HG03354 (cell line): ENCODE results near the gene JAKMIP1.

Experiments used
- ATAC-seq: cut with Tn5 transposase; IDR thresholded peaks from one replicate; pipeline ENCODE4 v1.9.1; 2021; ENCODE audit warnings: mild to moderate bottlenecking; ENCODE audit not compliant: unreplicated experiment, poor library complexity, severe bottlenecking

JAKMIP1 gene

DNA sequence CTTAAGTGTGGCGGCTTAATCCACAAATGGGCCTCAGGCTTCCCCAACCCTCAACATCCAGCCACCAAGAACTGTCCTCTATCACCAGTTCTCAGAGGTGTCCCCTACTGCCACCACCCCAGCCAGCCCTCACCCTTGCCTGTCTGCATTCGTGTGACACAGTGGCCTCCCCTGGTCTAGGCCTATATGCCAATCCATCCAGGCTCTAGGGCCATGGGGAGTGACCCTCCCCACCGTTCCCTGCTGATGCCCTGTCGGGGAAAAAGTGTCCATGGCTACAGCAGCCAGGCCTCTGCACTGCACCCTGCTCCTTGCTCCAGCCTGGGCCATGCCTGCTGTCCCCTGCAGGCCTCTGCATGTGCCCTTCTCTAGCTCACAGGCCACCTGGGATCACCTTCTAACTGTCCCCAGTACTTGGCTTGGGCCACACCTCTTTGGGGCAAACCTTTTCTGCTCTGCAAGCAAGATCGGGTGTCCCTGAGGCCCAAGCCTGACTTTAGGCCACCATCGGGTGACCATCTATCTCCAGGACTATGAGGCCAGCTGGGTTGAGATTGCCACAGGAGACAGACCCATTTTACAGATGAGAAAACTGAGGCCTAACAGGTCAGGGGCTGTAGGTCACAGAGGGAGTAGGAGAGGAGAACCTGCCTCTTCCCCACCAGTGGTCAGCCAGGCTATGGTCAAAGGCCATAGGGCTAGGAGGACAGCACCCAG, 75.8 kb downstream of the JAKMIP1 start:
- no peak for ATAC-seq

GRCh38 chr4:6123976-6124375, 76.4 kb downstream of the JAKMIP1 start:
- ATAC-seq: no peak

GRCh38 chr4:6123541-6123940, 76.8 kb downstream of the JAKMIP1 start:
- ATAC-seq: no peak

GRCh38 chr4:6123116-6123515, 77.2 kb downstream of the JAKMIP1 start:
- ATAC-seq: no peak

GRCh38 chr4:6122496-6122895, 77.9 kb downstream of the JAKMIP1 start:
- no peak for ATAC-seq

DNA sequence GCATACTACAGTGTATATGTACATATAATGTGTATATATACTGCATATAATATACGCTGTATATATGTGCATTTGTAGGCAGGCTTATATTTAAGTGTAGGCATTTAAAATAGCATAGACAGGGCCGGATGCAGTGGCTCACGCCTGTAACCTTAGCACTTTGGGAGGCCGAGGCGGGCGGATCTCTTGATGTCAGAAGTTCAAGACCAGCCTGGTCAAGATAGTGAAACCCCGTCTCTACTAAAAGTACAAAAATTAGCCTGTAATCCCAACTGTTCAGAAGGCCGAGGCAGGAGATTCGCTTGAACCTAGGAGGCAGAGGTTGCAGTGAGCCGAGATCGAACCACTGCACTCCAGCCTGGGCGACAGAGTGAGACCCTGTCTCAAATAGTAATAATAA, 78.4 kb downstream of the JAKMIP1 start:
- no peak for ATAC-seq

DNA sequence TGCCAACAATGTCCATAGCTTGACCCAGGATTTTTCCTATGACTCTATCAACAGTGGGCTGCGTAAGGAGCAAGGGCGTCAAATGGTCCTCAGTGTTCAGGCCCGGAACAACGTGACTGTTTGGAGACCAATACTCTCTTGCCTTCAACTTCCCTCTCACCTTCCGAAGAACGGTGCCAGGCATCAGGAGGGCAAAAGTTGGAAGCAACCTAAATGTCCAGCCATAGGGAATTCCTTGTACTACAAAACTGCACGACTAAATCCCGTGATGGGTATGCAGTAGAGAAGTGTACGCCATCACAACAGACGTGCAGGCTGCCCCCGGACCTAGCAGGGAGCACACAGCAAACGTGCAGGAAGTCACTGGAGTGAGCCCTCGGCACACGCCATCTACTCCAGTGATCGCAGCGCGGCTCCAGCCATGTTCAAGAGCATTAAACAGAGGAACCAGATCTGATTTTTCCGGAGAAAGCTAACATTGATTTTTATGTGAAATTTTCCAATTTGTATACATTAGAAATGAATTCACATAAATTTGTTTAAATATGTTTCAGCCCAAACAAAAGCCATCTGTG, 79.0 kb downstream of the JAKMIP1 start:
- ATAC-seq: no peak

DNA sequence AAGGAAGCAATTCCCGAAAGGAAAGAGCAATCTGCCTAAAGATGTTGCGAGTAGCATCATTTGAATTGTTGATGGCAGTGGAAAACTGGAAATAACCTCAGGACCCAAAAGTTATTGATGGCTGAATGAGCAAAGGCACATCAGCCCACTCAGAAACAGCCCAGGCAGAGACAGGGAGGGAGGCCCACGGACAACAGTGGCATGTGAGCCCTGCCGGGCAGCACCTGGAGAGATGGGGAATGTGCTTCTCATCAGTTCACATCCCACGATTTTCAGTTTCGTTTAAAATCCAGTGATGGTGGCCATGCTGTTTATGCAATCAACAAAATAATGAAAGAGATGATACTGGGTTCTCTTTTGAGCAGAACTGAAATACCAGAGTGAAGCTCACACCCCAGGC, 80.0 kb downstream of the JAKMIP1 start:
- no peak for ATAC-seq

DNA sequence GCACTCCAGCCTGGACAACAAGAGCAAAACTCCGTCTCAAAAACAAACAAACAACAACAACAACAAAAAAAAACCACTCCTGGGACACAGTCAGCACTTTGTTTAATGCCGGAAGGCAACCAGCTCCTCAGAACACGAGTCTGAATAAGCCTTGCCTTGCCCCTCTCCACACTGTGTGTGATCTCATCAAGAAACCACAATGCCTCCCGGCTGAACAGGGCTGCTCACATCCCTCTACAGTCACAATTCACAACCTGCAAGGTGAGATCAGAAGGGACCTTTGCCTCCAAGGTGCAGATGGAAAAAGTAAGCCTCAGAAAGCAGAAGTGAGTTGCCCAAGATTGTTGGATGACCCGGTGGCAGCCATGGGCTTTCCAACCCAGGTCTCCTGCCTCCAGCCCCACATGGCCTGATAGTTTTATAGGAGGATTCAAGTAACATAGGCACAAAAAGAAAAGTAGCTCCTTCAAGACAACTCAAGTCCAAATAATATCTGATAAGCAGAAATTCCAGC, 80.8 kb downstream of the JAKMIP1 start:
- ATAC-seq: no peak

GRCh38 chr4:6118201-6118600, 82.1 kb downstream of the JAKMIP1 start:
- ATAC-seq: no peak

DNA sequence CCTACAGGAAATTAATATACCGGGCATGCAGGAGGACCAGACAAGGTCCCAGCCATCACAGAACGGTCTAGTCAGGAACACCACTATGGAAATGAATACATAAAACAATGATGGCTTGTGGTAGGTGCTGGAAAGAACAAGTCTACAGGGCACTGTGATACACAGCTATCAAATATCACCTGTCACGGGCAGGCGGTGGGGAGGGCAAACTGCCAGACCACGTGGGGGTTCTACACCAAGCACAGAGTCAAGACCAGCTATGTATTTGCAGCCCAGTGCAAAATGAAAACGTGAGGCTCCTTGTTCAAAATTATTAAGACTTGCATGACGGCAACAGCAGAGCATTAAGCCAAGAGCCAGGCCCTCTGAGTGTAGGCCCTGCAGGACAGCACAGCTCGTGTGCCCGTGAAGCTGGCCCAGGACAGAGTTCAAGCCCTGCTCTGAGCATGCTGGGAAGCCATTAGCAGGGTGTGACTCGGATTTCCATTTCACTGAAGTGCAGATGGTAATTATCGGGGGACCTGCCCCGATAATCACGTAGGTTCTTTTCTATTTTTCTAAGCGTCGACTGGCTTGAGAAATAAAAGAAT, 83.6 kb downstream of the JAKMIP1 start:
- no peak for ATAC-seq

DNA sequence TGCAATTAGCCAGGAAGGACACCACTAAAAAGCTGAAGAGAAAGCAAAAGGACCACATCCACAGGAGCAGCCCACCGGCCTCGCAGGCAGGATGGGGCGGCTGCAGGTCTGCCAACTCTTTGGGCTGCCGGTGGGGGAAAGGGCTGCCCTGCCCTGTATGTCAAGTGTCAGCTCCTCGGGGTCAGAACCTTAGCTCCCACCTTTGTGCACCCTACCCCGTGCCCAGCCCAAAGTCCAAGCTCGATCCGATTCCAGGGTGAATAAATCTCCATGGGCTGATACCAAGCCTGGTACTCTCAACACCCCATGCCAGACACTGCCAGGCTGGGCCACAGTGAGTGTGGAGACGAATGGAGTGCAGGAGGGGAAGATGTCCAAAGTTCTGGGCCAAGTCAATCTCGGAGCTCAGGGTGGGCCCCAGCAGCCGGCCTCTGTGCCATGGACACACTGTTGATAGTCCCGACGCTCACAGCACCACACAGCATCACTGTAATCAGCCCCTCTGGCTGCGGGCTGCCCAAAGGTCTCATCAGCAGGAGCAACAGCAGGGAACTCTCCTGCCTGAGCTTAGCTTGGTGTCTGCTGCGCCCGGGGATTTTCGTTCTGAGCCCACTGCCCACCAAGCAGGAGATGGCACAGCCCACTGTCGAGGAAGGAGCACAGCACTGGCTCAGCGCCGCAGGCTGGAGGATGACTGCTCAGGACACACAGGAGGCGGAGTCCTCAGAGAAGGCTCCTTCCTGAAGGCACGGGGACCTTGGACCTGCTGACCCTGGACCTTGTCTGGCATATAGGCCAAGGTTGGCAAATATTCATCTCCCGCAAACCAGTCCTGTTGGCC, 84.4 kb downstream of the JAKMIP1 start:
- no peak for ATAC-seq

GRCh38 chr4:6115342-6115741, 85.0 kb downstream of the JAKMIP1 start:
- ATAC-seq: no peak

DNA sequence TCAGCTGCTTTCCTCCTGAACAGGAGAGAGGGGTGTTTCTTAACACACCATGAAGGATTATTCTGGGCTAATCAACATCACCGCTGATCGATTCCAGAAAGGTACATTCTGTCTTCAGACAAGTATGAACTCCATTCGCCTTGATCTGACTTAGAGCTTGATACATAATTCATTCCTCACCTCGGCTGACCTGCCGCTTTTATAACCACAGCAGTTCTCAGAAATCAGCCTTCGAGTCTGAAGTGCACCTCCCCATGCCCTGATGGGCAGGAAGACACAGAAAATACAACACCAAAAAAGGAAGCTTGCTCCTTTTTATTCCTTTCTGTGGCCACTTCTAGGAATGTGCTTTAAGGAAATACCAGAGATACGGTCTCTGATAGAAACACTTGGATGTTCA, 85.7 kb downstream of the JAKMIP1 start:
- ATAC-seq: no peak

GRCh38 chr4:6114181-6114580, 86.2 kb downstream of the JAKMIP1 start:
- ATAC-seq: no peak

DNA sequence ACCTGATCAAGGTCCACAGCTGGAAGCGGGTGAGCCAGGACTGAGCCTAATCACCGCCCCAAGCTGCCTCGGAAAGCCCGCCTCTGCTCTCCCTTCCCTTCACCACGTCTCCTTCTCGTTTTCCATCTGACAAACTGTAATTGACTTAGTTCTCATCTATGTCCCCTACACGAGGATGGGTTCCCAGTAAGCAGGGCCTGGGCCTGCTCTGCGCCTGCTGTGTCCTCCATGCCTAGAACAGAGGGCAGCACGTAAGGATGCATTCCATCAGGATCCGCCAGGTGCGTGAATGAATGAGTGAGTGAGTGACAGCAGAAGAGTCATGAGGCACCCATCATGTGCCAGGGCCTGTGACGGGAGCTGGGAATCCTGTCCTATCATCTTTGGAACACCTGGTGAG, 86.7 kb downstream of the JAKMIP1 start:
- ATAC-seq: no peak

GRCh38 chr4:6112606-6113290, 87.6 kb downstream of the JAKMIP1 start:
- no peak for ATAC-seq

DNA sequence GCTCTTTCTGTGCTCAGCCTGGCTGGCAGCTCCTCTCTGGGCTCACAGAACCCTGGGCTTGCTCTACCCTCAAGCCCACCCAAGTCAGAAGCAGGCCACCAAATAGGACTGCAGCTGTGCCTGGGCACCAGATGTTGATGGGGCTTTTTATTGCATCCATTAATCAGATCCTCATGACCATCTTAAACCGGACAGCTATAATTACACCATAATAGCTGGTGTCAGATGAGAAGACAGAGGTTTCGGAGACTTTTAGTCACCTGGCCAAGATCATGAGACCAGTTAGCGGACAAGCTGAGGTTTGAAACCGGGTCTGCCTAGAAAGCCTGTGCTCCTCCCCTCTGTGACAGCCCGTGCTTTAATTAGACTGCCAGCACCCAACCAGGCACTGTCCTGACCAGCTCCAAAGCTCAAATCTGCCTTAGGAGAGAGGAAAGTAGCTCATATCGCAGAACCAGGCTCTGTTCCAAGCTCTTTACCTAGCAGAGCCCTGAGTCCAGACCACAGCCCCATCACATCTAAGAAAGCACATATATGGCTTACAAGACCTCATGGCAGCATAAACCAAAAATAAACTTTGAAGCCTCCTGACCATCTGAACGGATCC, 88.9 kb downstream of the JAKMIP1 start:
- ATAC-seq: no peak

GRCh38 chr4:6110681-6111353, 89.5 kb downstream of the JAKMIP1 start:
- ATAC-seq: no peak
